Osteoblast (primary cell): ENCODE measurements around the gene AHNAK2. TPM values are rescaled to one million over a fixed set of nuclear protein-coding genes. Genes with fewer than 3 reads are reported as not detected.

Experiments
- DNase-seq: peaks from one replicate; pipeline ENCODE4 v3.0.0; 2011; ENCODE audit warnings: low spot score, mixed read lengths; ENCODE audit not compliant: insufficient read length; ENCODE audit errors: missing footprints
- H2AFZ ChIP-seq: 2 replicates; pipeline ENCODE4 v1.6.0; 2011; ENCODE audit warnings: mild to moderate bottlenecking, low read length
- H3K27ac ChIP-seq: 2 replicates; pipeline ENCODE4 v1.5.1; 2011; ENCODE audit warnings: mild to moderate bottlenecking, low read depth, low read length, moderate library complexity
- H3K27me3 ChIP-seq: 2 replicates; pipeline ENCODE4 v1.6.0; 2012; ENCODE audit warnings: mild to moderate bottlenecking, control low read depth, inconsistent platforms, low read length, moderate library complexity; ENCODE audit not compliant: insufficient read depth
- H3K36me3 ChIP-seq: 2 replicates; pipeline ENCODE4 v1.5.1; 2011; ENCODE audit warnings: mild to moderate bottlenecking, low read length, control low read depth, moderate library complexity; ENCODE audit not compliant: insufficient read depth
- H3K4me1 ChIP-seq: 2 replicates; pipeline ENCODE4 v1.5.1; 2011; ENCODE audit warnings: mild to moderate bottlenecking, low read length, control low read depth, moderate library complexity; ENCODE audit not compliant: insufficient read depth
- H3K4me2 ChIP-seq: 2 replicates; pipeline ENCODE4 v1.6.0; 2011; ENCODE audit warnings: mild to moderate bottlenecking, low read length; ENCODE audit not compliant: insufficient read depth
- H3K4me3 ChIP-seq: fragments of 200-600 bp; sonication (generic); 3 replicates; pipeline ENCODE4 v1.5.1; 2012; ENCODE audit warnings: mild to moderate bottlenecking, low read length, inconsistent platforms; ENCODE audit not compliant: insufficient read depth
- H3K79me2 ChIP-seq: 2 replicates; pipeline ENCODE4 v1.6.0; 2012; ENCODE audit warnings: mild to moderate bottlenecking, low read length, control low read depth, inconsistent platforms; ENCODE audit not compliant: insufficient read depth
- H3K9me3 ChIP-seq: 2 replicates; pipeline ENCODE4 v1.5.1; 2011; ENCODE audit warnings: low read depth, low read length, control low read depth
- H4K20me1 ChIP-seq: 2 replicates; pipeline ENCODE4 v1.6.0; 2012; ENCODE audit warnings: mild to moderate bottlenecking, low read length, control low read depth; ENCODE audit not compliant: insufficient read depth
- total RNA-seq: library from RNA; depleted of rRNA; stranded (reverse); fragments of >200 nt; gene quantifications from 2 replicates; pipeline ENCODE4 v1.2.3, GENCODE V29; 2012
- TF ChIP-seq, protein P1 (sequence below): IDR thresholded peaks from 2 replicates; pipeline ENCODE4 v1.5.1; 2011; ENCODE audit warnings: mild to moderate bottlenecking, low read depth, low read length, moderate library complexity; ENCODE audit errors: extremely low read depth

The AHNAK2 gene
- total RNA-seq, 1 donor = 30.8 TPM

DNA sequence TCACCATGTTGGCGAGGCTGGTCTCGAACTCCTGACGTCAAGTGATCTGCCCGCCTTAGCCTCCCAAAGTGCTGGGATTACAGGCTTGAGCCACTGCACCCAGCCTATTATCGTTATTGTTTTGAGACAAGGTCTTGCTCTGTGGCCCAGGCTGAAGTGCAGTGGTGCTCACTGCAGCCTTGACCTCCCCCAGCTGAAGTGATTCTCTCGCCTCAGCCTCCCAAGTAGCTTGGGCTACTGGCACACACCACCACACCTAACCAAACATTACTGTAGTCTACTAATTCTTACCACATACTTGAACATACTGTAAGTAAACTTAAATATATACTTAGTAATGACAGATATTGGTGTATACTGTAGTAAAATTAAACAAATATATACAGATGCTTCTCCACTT is 47.3 kb upstream of the AHNAK2 start:
- no peaks in the 10 kb centered on the region for H3K36me3 ChIP-seq
- DNase-seq = no peak
- peak overlapping the region; percentile 66 for H3K4me2 ChIP-seq
- no peak overlapping the region for H2AFZ ChIP-seq
- H4K20me1 ChIP-seq = no peaks in the 10 kb centered on the region
- H3K9me3 ChIP-seq = no peaks in the 10 kb centered on the region
- H3K4me3 ChIP-seq = no peak overlapping the region
- H3K79me2 ChIP-seq = peaks cover 15% of the 10 kb centered on the region
- H3K4me1 ChIP-seq = peaks cover 67% of the 10 kb centered on the region
- TF ChIP-seq, protein P1, sequence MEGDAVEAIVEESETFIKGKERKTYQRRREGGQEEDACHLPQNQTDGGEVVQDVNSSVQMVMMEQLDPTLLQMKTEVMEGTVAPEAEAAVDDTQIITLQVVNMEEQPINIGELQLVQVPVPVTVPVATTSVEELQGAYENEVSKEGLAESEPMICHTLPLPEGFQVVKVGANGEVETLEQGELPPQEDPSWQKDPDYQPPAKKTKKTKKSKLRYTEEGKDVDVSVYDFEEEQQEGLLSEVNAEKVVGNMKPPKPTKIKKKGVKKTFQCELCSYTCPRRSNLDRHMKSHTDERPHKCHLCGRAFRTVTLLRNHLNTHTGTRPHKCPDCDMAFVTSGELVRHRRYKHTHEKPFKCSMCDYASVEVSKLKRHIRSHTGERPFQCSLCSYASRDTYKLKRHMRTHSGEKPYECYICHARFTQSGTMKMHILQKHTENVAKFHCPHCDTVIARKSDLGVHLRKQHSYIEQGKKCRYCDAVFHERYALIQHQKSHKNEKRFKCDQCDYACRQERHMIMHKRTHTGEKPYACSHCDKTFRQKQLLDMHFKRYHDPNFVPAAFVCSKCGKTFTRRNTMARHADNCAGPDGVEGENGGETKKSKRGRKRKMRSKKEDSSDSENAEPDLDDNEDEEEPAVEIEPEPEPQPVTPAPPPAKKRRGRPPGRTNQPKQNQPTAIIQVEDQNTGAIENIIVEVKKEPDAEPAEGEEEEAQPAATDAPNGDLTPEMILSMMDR = no peak
- no peaks in the 10 kb centered on the region for H3K27me3 ChIP-seq
- H3K27ac ChIP-seq = peak overlapping the region; percentile 88

DNA sequence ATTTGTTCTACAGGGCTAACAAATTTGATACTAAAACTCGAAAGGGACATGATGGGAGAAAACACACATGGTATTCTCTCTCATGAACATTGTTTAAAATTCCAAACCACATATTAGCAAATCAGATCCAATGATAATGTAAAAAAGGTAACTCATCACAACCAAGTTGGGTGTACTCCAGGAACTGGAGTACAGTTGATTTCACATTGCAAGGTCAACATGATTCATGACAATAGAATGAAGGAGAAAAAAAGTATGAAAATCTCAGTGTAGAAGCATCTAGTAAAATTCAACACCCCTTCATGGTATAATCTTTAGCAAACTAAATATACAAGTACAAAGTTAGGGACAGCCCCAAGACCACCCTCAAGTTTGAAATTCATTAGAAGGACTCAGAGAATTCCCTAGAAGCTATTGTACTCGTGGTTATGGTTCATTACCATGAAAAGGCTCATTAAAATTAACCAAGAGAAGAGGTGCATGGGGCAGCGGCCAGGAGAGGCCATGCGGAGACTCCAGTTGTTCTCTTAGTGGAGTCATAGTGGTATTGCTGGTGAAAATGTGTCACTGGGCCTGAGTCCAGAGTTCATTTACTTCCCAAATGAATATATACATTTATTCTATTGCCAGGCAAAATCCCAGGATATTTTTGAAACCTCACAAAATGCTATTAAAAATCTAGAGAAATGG is 45.8 kb upstream of the AHNAK2 start:
- Histone ChIP-seq H3K27ac (peak overlapping the region; percentile 88), H3K9me3 (no peaks in the 10 kb centered on the region), H3K4me1 (peaks cover 78% of the 10 kb centered on the region), H3K4me2 (peak overlapping the region; percentile 25), H3K27me3 (no peaks in the 10 kb centered on the region), H3K79me2 (peaks cover 30% of the 10 kb centered on the region), H3K36me3 (no peaks in the 10 kb centered on the region), H2AFZ (no peak overlapping the region), H3K4me3 (no peak overlapping the region), H4K20me1 (peaks cover 3% of the 10 kb centered on the region)
- peak; percentile 74 for DNase-seq
- TF ChIP-seq, protein P1 = no peak

DNA sequence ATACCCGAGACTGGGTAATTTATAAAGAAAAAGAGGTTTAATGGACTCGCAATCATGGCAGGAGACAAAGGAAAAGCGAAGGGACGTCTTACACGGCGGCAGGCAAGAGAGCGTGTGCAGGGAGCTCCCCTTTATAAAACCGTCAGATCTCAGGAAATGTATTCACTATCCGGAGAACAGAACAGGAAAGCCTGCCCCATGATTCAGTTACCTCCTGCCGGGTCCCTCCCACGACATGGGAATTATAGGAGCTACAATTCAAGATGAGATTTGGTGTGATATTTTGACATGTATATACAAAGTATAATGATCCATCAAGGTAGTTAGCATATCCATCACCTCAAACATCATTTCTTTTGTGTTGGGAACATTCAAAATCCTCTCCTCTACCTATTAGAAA is 45.0 kb upstream of the AHNAK2 start:
- no peaks in the 10 kb centered on the region for H3K27me3 ChIP-seq
- H3K4me2 ChIP-seq = peak overlapping the region; percentile 25
- peaks cover 38% of the 10 kb centered on the region for H3K79me2 ChIP-seq
- no peaks in the 10 kb centered on the region for H3K9me3 ChIP-seq
- no peak overlapping the region for H3K4me3 ChIP-seq
- peaks cover 4% of the 10 kb centered on the region for H4K20me1 ChIP-seq
- TF ChIP-seq, protein P1 = no peak
- peak overlapping the region; percentile 88 for H3K27ac ChIP-seq
- no peak for DNase-seq
- peaks cover 76% of the 10 kb centered on the region for H3K4me1 ChIP-seq
- H3K36me3 ChIP-seq = no peaks in the 10 kb centered on the region
- no peak overlapping the region for H2AFZ ChIP-seq

DNA sequence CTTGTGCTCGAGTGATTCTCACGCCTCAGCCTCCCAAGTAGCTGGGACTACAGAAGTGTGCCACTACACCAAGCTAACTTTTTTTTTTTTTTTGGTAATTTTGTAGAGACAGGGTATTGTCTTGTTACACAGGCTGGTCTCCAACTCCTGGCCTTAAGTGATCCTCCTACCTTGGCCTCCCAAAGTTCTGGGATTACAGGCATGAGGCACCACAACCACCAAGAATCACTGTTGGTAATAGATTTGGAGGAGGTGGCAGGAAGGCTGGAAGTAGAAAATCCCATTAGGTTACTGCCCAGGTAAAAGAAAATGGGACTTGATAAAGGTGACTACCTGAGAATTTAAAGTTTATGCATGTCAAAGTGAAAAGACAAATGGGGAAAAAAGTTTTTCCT is 44.1 kb upstream of the AHNAK2 start:
- H3K27me3 ChIP-seq = no peaks in the 10 kb centered on the region
- no peak overlapping the region for H2AFZ ChIP-seq
- H3K79me2 ChIP-seq = peaks cover 46% of the 10 kb centered on the region
- H3K9me3 ChIP-seq = no peaks in the 10 kb centered on the region
- no peak for DNase-seq
- H3K4me2 ChIP-seq = peak overlapping the region; percentile 93
- H3K27ac ChIP-seq = peak overlapping the region; percentile 88
- H3K36me3 ChIP-seq = no peaks in the 10 kb centered on the region
- peaks cover 67% of the 10 kb centered on the region for H3K4me1 ChIP-seq
- peak overlapping the region; percentile 78 for H3K4me3 ChIP-seq
- TF ChIP-seq, protein P1 = no peak
- H4K20me1 ChIP-seq = peaks cover 4% of the 10 kb centered on the region
